GM18502 (cell line): ENCODE results near the gene SESN1.

Experiments
- ATAC-seq: cut with Tn5 transposase; IDR thresholded peaks from one replicate; pipeline ENCODE4 v1.9.1; 2021; ENCODE audit warnings: mild to moderate bottlenecking; ENCODE audit not compliant: unreplicated experiment, poor library complexity

SESN1 gene

GRCh38 chr6:108969776-108970175 lies 124.9 kb downstream of the SESN1 start:
- ATAC-seq: no peak

- no peak for ATAC-seq
These were observed 126.0 kb downstream of the SESN1 start for GRCh38 chr6:108968325-108969316.

- ATAC-seq: no peak
These were observed 127.5 kb downstream of the SESN1 start for GRCh38 chr6:108966855-108967755.

- ATAC-seq: no peak
These were observed 128.4 kb downstream of the SESN1 start for GRCh38 chr6:108966251-108966650.

GRCh38 chr6:108961985-108962384 lies 132.7 kb downstream of the SESN1 start:
- no peak for ATAC-seq

- ATAC-seq: no peak
These were observed 133.6 kb downstream of the SESN1 start for GRCh38 chr6:108961077-108961476.

GRCh38 chr6:108960601-108961000 lies 134.0 kb downstream of the SESN1 start:
- no peak for ATAC-seq

GRCh38 chr6:108959972-108960582 lies 134.6 kb downstream of the SESN1 start:
- ATAC-seq: no peak

- ATAC-seq: no peak
These were observed 135.5 kb downstream of the SESN1 start for GRCh38 chr6:108958900-108959770.

GRCh38 chr6:108957221-108957620 lies 137.4 kb downstream of the SESN1 start:
- no peak for ATAC-seq

GRCh38 chr6:108955329-108955949 lies 139.2 kb downstream of the SESN1 start:
- ATAC-seq: no peak

GRCh38 chr6:108953681-108954080 lies 141.0 kb downstream of the SESN1 start:
- ATAC-seq: no peak

- ATAC-seq: no peak
These were observed 141.7 kb downstream of the SESN1 start for GRCh38 chr6:108952776-108953486.

GRCh38 chr6:108951351-108951953 lies 143.2 kb downstream of the SESN1 start:
- no peak for ATAC-seq

GRCh38 chr6:108948181-108948661 lies 146.4 kb downstream of the SESN1 start:
- ATAC-seq: no peak

- no peak for ATAC-seq
These were observed 147.4 kb downstream of the SESN1 start for GRCh38 chr6:108947114-108947854.

GRCh38 chr6:108946695-108947094 lies 148.0 kb downstream of the SESN1 start:
- no peak for ATAC-seq
